Breast epithelium (tissue), 4 donors: ENCODE measurements around the gene PRKAR1B. TPM values are rescaled to one million over a fixed set of nuclear protein-coding genes. Genes with fewer than 3 reads are reported as not detected.

Source experiments
- DNase-seq, 2 donors: peaks; one replicate each; pipeline ENCODE4 v3.0.0-alpha.2; 2019; ENCODE audit warnings: low spot score in 2 of 2
- H3K27ac ChIP-seq, 2 donors: fragments of 200-600 bp; sonication (generic) in 1 of 2; one replicate each; pipeline ENCODE4 v1.5.1; 2016 to 2019; ENCODE audit warnings: mild to moderate bottlenecking in 1 of 2
- H3K27me3 ChIP-seq, 2 donors: fragments of 200-600 bp; sonication (generic) in 1 of 2; one replicate each; pipeline versions ENCODE4 v1.5.1 to v1.6.0; 2017 to 2019; ENCODE audit warnings: control low read depth in 1 of 2, mild to moderate bottlenecking in 1 of 2
- H3K36me3 ChIP-seq: fragments of 200-600 bp; one replicate; pipeline ENCODE4 v1.5.1; 2019
- H3K4me1 ChIP-seq, 2 donors: fragments of 200-600 bp; sonication (generic); one replicate each; pipeline ENCODE4 v1.5.1; 2016 to 2019; ENCODE audit warnings: control low read depth in 1 of 2
- H3K4me3 ChIP-seq, 3 donors: fragments of 200-600 bp; sonication (generic); 1 replicate in 2 of 3; 2 replicates in 1 of 3; pipeline ENCODE4 v1.5.1; 2016 to 2019; ENCODE audit warnings: mild to moderate bottlenecking in 3 of 3, moderate library complexity in 2 of 3
- H3K9me3 ChIP-seq, 2 donors: fragments of 200-600 bp; sonication (generic) in 1 of 2; one replicate each; pipeline ENCODE4 v1.5.1; 2016 to 2019; ENCODE audit warnings: control low read depth in 1 of 2
- POLR2A ChIP-seq: fragments of 450-650 bp; IDR thresholded peaks from one replicate; pipeline ENCODE4 v1.6.1; 2016; ENCODE audit warnings: antibody characterized with exemption, mild to moderate bottlenecking, moderate library complexity
- POLR2AphosphoS5 ChIP-seq, 3 donors: sonication (generic); formaldehyde crosslinking; IDR thresholded peaks; one replicate each; pipeline ENCODE4 v1.6.1; 2017; ENCODE audit warnings: antibody characterized with exemption in 3 of 3
- intact Hi-C: fragments of 100-400 bp; cut with DNase I; formaldehyde crosslinking; loops from one replicate; pipeline ENCODE4 v1.15.1; 2023; ENCODE audit warnings: low total_unique reads
- total RNA-seq, 3 donors: library from RNA; depleted of rRNA; stranded (reverse); fragments of >200 nt; gene quantifications; one replicate each; pipeline ENCODE4 v1.1.0, GENCODE V29; 2016
- TF ChIP-seq, protein P1 (sequence below), 3 donors: fragments of 450-650 bp; IDR thresholded peaks; one replicate each; pipeline ENCODE4 v1.5.1; 2016 to 2017; ENCODE audit warnings: antibody characterized with exemption in 3 of 3, mild to moderate bottlenecking in 3 of 3, moderate library complexity in 3 of 3

PRKAR1B gene
- total RNA-seq, 3 donors from 2014 or later = 3.7 to 10.5 (median 7.9) TPM

- Histone ChIP-seq H3K4me1 (peaks cover 4 to 8% of the 10 kb centered on the region in 2 donors), H3K27me3 (no peaks in the 10 kb centered on the region), H3K27ac (peak overlapping the region; percentile 33 to 77), H3K4me3 (peak overlapping the region; percentile 78 to 97 (median 96)), H3K9me3 (no peaks in the 10 kb centered on the region), H3K36me3 (no peaks in the 10 kb centered on the region)
- TF ChIP-seq POLR2AphosphoS5 (IDR thresholded peaks at IDR 0.05) (no peak), POLR2A (no peak)
- TF ChIP-seq, protein P1, sequence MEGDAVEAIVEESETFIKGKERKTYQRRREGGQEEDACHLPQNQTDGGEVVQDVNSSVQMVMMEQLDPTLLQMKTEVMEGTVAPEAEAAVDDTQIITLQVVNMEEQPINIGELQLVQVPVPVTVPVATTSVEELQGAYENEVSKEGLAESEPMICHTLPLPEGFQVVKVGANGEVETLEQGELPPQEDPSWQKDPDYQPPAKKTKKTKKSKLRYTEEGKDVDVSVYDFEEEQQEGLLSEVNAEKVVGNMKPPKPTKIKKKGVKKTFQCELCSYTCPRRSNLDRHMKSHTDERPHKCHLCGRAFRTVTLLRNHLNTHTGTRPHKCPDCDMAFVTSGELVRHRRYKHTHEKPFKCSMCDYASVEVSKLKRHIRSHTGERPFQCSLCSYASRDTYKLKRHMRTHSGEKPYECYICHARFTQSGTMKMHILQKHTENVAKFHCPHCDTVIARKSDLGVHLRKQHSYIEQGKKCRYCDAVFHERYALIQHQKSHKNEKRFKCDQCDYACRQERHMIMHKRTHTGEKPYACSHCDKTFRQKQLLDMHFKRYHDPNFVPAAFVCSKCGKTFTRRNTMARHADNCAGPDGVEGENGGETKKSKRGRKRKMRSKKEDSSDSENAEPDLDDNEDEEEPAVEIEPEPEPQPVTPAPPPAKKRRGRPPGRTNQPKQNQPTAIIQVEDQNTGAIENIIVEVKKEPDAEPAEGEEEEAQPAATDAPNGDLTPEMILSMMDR (IDR thresholded peaks at IDR 0.05) = no peak
- intact Hi-C loops = loop anchor here (2.0 kb wide), 1 partner anchor 36 kb away; no protein-coding TSS in a partner anchor
- DNase-seq = peak in 1 of 2 donors; percentile 33
Observed at GRCh38 chr7:726854-727103, 302 bp downstream of the PRKAR1B start.

DNA sequence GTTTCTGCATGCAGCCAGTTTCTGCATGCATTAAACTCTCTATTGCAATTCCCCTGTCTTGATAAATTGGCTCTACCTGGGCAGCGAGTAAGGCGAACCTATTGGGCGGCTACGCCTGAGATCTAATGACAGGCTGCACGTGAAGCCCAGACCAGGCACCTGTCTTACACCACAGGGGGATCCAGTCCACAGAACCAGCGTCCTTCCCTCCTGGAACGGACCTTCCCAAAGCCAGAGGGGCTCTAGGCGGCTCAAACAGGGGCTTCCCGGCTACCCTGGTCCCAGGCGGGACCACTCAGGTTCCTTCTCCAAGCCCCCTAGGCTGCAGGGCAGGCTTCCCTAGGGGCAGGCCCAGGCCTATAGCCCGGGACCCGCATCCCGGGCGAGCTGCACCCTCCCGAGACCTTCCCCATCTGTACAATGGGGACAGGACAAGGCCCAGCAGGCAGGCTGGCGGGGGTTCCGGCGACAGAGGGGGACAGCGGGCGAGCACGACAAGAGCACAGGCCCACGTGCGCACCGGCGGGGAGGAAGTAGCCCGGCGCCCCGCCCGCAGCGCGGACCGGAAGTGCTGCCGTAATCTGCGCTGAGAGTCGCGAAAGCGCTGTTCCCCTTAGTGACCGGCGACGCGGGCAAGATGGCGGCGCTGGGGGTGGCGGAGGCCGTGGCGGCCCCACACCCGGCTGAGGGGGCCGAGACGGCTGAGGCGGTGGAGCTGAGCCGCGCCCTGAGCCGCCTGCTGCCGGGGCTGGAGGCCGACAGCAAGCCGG, 812 bp downstream of the PRKAR1B start, which contains the start of gene DNAAF5:
TSS of gene DNAAF5 (plus strand) at position 616 of the 770 bp plus-strand sequence. CDS start at position 638, 22 bp downstream.
- Histone ChIP-seq H3K9me3 (no peaks in the 10 kb centered on the region), H3K4me3 (peak within 1 kb of the TSS; percentile 78 to 97 (median 96)), H3K36me3 (no peaks in the 10 kb centered on the region), H3K27ac (peak within 1 kb of the TSS; percentile 33 to 77), H3K4me1 (peaks cover 4 to 8% of the 10 kb centered on the region in 2 donors), H3K27me3 (no peaks in the 10 kb centered on the region)
- TF ChIP-seq POLR2AphosphoS5 (IDR thresholded peaks at IDR 0.05) = peak; percentile 62 to 70 (median 69)
- TF ChIP-seq POLR2A = no peak
- peak; percentile 53 to 79 for DNase-seq
- intact Hi-C loops = loop anchor here (2.0 kb wide), 1 partner anchor 35 kb away; no protein-coding TSS in a partner anchor

GRCh38 chr7:725223-726005, 1.7 kb downstream of the PRKAR1B start:
- no peak for DNase-seq
- TF ChIP-seq, protein P1 (IDR thresholded peaks at IDR 0.05) = no peak
- TF ChIP-seq POLR2A (no peak), POLR2AphosphoS5 (IDR thresholded peaks at IDR 0.05) (no peak)
- no peaks in the 10 kb centered on the region for H3K27me3 ChIP-seq
- intact Hi-C loops = loop anchor here (2.0 kb wide), 1 partner anchor 35 kb away; no protein-coding TSS in a partner anchor
- no peaks in the 10 kb centered on the region for H3K36me3 ChIP-seq
- H3K4me1 ChIP-seq = peaks cover 4 to 8% of the 10 kb centered on the region in 2 donors
- peak overlapping the region in 2 of 3 donors; percentile 96 to 97 for H3K4me3 ChIP-seq
- H3K27ac ChIP-seq = no peak overlapping the region
- no peaks in the 10 kb centered on the region for H3K9me3 ChIP-seq

- intact Hi-C loops = no loop called here
- TF ChIP-seq POLR2AphosphoS5 (IDR thresholded peaks at IDR 0.05) (no peak), POLR2A (no peak)
- TF ChIP-seq, protein P1 (IDR thresholded peaks at IDR 0.05) = no peak
- H3K36me3 ChIP-seq = no peaks in the 10 kb centered on the region
- no peak overlapping the region for H3K27ac ChIP-seq
- no peaks in the 10 kb centered on the region for H3K27me3 ChIP-seq
- peak in 1 of 2 donors; percentile 3 for DNase-seq
- peaks cover 4 to 8% of the 10 kb centered on the region in 2 donors for H3K4me1 ChIP-seq
- H3K9me3 ChIP-seq = no peaks in the 10 kb centered on the region
- no peak overlapping the region for H3K4me3 ChIP-seq
Observed at GRCh38 chr7:724298-724697, 2.8 kb downstream of the PRKAR1B start.

DNA sequence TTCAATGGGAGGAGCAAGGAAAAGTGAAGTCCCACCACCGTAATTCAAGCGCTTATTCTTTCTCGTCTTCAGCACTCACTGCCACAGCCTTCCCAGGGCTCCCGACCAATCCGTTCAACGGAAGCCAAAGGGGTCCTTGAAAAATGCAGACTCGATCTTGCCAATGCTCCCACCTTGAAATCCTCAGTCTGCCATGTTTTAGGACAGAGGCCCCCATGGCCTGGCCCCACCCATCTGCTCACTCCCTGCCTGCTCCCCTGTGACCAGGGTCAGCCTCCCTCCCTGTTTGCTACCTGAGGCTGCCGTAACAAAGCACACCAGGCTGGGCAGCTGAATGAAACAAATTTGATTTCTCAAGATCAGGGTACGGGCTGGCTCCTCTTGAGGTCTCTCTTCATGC, 3.5 kb downstream of the PRKAR1B start:
- no peak for DNase-seq
- no peaks in the 10 kb centered on the region for H3K9me3 ChIP-seq
- H3K4me3 ChIP-seq = no peak overlapping the region
- no peaks in the 10 kb centered on the region for H3K36me3 ChIP-seq
- intact Hi-C loops = no loop called here
- TF ChIP-seq POLR2AphosphoS5 (IDR thresholded peaks at IDR 0.05) (no peak), POLR2A (no peak)
- TF ChIP-seq, protein P1 (IDR thresholded peaks at IDR 0.05) = no peak
- no peaks in the 10 kb centered on the region for H3K27me3 ChIP-seq
- H3K4me1 ChIP-seq = peaks cover 4 to 8% of the 10 kb centered on the region in 2 donors
- no peak overlapping the region for H3K27ac ChIP-seq
